ENCODE measurements around the gene VPS26B.
"Not testable (repeated sequence)": the region's sequence is repeated elsewhere in the genome, so short reads cannot be mapped to it uniquely, and the experiment has no call there.

Gene VPS26B

DNA sequence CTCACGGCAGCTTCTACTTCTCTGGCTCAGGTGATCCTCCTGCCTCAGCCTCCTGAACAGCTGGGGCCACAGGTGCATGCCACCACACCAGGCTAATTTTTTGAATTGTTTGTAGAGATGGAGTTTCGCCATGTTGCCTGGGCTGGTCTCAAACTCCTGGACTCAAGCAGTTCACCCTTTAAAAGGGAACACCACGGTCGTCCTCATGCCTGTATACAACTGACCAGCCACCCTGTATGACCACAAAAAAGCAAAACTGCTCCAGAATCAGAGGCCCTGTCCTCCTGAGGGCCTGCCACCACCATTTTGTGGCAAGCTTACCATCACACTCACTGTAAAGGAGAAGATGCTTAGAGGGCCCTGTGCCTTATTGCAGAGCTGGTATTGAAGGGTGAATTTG, 53.9 kb downstream of the VPS26B start:
- DNase-seq (ENCODE audit: low read depth in 1 of 2, low spot score in 1 of 2) = no peak

DNA sequence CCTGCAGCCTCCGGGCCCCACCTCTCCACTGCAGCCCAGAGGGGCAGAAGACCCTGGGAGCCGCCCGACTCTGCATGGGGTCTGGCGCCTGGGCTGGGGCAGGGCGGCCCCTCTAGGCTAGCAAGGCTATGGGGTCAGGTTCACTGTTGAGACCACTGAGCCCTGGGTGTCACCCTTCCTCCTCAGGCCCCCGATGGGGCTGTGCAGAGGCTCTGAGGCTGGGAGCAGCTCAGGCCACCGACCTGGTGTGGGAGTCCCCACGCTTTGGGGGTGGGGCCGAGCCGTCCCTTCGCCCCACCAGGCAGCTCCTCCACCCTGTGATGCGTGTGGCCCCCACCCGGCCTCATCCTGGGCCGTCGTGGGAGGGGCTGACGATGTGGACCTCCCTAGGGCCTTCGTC, 57.2 kb downstream of the VPS26B start:
- not testable (repeated sequence) for DNase-seq (ENCODE audit: low read depth in 1 of 2, low spot score in 1 of 2)

DNA sequence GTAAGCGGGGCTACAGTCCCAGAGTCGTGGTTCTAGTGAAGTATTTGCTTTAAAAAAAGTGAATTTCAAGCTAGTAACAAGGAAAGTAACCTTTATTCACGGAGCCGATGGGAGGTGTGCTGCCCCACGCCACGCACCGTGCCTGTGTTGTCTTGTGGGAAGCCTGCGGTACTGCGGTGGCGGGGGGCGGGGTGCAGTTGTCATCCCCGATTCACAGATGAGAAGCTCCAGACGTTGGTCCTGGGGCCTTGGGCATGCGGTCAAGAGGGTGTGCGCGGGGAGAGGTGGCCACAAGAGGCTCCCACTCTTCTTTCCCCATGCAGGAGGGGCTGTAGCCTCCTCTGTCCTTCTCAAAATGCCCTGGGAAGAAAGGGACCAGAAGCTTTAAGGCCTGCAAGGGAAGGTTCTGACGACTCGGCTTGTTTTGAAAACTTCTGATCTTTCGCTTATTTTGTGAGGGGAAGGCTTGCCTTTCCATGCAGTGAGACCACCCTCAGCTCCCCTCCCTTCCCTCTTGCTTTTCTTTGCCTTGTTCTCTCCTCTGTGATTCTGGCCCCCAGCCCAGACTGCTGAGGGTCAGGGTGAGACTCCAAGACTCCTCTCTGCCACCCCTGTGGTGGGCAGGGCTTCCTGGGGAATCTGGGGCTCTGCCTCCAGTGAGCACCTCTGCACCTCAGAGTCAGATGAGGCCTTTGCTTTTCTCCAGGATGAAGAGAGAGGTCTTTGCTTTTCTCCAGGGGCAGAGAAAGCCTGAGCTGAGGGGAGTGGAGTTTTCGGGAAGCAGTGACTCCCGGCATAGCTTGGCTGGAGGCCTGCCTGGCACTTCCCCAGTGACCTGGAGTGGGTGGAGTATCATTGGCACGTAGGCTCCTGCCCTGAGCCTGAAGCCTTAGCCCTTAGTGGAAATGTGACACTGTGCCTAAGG, 57.9 kb downstream of the VPS26B start:
- no peak for DNase-seq (ENCODE audit: low read depth in 1 of 2, low spot score in 1 of 2)

DNA sequence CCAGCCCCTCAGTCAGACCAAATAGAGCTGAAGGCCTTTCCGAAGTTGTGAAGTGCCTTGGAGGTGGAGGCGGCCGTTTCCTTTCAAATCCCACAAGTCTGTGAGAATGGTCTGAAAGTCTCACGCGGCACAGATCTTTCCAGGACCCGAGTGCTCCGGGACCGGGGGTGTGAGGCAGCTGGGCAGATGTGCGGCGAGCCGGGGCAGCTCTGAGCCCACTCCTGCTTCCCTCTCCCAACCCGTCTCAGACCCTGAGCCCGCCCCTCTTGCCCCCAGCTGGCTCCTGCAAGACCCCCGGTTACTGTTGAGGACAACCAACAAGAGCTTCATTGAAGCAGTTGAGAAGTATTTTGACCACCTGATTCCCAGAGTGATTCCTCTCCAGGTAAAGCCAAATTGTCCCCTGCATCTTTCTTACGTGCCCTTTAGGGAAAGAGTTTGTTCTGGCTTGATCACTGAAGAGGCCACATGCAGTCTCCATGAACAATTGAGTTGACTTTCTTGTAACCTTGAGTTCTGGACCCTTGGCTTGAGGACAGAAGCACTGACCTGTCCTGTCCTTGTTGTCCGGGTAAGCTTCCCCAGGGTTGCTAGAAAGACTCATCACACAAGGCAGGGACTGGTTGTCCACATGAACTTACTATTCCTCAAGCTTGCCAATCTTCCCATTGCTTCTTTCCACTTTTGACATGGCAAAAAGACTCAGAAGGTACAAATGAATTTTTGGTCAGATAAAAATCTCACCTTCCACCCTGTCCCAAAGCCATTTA, 59.2 kb downstream of the VPS26B start:
- DNase-seq (ENCODE audit: low read depth in 1 of 2, low spot score in 1 of 2) = no peak

DNA sequence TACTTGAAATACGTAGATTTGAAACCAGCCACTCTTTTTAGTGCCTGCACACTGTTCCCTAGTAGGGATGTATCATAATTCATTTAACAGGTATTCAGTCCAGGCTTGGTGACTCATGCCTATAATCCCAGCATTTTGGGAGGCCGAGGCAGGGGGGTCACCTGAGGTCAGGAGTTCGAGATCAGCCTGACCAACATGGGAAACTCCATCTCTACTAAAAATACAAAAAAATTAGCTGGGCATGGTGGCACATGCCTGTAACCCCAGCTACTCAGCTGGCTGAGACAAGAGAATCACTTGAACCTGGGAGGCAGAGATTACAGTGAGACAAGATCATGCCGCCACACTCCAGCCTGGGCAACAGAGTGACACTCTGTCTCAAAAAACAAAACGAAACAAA, 59.9 kb downstream of the VPS26B start:
- DNase-seq (ENCODE audit: low read depth in 1 of 2, low spot score in 1 of 2) = not testable (repeated sequence)

DNA sequence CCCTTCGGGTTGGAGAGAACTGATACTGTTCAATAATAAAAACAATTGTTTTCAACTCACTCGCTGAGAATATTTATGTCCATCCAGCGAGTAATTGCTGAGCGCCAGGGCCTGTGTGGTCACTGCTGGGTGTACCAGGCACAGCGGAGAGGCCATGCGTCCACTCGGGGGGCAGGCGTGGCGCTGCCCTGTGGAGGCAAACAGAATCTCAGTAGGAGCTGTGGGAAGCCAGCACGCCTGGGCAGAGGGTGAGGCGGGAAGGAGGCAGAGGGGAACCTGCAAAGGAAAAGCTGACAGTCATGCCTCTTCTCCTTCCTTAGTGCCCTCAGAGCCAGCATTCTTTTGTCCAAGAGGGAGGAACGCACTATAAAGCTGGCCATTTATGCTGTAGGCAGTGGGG, 63.1 kb downstream of the VPS26B start:
- no peak for DNase-seq (ENCODE audit: low read depth in 1 of 2, low spot score in 1 of 2)

DNA sequence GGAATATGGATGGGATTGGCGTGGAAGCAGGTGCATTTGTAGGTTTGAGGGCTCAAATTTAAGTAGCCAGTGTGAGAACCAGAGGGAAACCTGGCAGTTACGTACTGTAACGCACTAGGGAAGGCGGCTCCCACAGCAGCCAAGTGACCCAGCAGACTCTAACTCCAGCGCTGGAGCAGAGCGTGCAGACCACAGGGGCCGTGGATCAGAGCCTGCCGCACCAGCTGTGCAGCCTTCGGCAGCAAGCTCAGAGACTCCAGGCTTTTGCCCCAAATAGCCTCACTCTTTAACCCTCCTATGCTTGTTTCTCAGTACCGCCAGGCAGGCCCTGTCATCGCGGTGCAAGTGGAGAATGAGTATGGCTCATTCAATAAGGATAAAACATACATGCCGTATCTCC, 64.0 kb downstream of the VPS26B start:
- no peak for DNase-seq (ENCODE audit: low read depth in 1 of 2, low spot score in 1 of 2)

DNA sequence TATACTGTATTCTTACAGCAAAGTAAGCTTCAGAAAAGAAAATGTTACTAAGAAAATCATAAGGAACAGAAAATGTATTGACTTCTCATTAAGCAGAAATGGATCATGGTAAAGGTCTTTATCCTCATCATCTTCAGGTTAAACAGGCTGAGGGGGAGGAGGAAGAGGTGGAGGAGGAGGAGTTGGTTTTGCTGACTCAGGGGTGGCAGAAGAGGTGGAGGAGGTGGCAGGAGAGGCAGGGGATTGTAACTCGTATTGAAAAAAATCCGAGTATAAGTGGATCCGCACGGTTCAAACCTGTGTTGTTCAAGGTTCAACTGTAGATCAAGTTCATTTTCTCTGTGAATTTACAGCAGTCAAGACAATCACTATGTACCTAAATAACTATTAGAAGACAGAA, 64.7 kb downstream of the VPS26B start:
- no peak for DNase-seq (ENCODE audit: low read depth in 1 of 2, low spot score in 1 of 2)

DNA sequence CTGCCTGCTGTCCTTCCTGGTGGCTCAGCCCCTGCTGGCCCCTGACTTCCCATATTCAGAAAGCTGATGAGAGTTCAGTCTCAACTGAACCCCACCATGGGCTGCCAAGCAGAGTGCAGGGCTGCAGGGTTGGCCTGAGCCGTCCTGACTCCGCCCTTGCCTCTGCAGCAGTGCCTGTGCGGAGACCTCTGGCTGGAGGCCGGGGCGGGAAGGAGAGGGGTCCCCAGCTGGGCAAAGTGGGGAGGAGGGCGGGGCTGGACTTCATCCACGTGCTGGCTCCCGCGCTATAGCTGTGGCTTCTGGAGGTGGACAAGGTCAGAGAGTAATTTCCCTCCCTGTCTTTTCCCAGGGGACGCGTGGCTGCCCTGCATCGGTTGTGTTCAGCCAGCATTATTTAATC, 65.3 kb downstream of the VPS26B start:
- no peak for DNase-seq (ENCODE audit: low read depth in 1 of 2, low spot score in 1 of 2)

DNA sequence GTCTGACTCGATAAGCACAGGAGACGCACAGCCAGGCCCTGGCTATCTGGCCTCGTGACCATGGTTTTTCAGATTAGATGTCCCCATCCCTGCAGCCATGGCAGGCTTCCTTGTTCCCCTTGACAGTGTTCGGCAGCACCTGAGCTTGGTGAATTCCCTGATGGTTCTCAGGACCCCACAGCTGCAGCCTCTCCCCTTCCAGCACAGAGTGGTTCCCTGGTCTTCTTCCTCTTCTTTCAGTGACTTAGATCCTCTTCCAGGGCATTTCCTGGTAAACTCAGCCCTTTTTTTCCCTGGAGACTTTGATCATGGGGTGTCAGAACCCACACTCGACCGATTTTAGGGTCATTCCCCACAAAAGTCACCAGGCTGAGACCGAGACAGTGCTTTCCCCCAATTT, 66.2 kb downstream of the VPS26B start:
- no peak for DNase-seq (ENCODE audit: low read depth in 1 of 2, low spot score in 1 of 2)

DNA sequence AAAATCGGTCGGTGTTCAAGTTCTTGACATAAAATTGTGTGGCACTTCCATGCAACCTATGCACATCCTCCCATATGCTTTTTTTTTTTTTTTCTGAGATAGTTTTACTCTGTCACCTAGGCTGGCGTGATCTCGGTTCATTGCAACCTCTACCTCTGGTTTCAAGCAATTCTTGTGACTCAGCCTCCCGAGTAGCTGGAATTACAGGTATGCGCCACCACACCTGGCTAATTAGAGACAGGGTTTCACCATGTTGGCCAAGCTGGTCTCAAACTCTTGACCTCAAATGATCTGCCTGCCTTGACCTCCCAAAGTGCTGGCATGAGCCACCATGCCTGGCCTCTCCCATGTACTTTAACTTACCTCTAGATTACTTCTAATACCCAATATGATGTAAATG, 66.7 kb downstream of the VPS26B start:
- no peak for DNase-seq (ENCODE audit: low read depth in 1 of 2, low spot score in 1 of 2)

DNA sequence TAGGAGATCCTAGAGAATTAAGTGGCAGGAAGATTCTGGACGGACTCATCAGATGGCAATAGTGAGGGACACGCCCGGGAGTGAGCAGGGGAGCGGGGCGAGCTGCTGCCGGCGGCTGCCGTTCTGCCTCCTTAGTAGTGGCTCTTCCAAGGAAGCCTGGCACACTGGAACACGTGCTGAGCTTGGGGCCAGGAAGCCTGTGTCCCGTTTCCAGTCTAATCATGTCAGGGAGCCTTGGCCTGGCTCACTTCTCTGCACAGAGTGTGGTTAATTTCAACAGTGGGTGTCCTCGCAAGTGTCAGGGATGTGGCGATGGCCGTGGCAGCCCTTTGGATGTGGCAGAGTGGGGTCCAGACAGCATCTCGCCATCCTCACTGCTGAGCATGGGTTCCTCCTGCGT, 68.2 kb downstream of the VPS26B start:
- DNase-seq (ENCODE audit: low read depth in 1 of 2, low spot score in 1 of 2) = no peak

DNA sequence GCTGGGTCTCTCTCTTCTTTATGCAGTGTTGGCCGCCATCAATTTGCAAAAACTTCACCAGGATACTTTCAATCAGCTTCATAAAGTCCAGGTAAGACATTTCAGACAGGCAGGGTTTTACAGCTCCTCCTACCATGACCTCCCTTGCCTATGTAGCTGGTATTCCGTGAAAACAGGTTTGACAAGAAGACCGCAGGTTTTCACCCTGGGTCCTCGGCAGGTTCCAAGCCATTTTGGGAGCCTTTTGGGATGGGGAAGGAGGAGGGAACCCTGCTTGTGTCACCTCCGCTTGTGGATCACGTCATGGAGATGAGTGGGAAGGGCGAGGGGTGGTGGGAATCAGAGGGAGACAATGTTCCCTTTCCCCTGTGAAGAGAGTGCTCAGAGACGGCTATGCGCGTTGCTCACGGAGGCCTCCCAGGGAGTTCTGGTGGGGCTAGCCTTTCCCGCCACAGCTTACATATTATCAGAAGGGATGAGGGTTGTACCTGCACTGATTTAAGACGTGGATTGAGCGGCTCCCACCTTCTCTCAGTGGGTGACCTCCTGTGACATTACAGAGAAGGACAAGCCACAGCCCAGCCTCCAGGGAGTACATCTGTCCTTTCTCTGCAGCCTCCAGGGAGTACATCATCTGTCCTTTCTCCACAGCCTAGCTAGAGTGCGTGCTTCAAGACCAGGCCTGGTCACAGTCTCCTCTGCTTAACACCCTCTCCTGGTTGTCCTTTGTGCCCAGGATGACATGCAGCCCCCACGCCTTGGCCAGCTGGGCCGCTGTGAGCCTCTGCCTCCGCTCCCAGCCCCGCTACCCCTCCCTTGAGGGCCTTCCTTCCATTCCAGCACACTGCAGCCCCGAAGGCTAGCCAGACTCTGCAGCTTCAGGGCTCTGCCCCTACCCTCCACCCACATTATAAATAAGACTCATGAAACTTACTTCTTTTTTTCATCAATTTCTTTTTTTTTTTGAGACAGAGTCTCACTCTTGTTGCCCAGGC, 68.9 kb downstream of the VPS26B start:
- no peak for DNase-seq (ENCODE audit: low read depth in 1 of 2, low spot score in 1 of 2)

DNA sequence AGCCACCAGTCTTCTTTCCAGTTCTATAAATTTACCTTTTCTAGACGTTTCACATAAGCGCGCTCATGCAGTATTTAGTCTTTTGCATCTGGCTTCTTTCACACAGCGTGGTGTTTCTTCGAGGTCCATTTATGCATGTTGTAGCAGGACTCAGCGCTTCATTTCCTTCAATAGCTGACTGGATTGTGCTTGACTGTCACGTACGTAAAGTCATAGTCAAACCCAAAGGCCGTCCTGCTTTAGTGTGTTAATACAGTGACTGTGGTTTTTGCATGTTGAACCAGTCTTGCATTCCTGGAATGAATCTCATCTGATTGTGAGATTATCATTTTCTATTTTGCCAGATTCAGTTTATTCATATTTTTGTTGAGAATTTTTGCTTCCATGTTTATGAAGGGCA, 70.2 kb downstream of the VPS26B start:
- DNase-seq (ENCODE audit: low read depth in 1 of 2, low spot score in 1 of 2) = no peak
